K562 (cell line): ENCODE measurements around the gene ATXN7L1. TPM values are rescaled to one million over a fixed set of nuclear protein-coding genes. Genes with fewer than 3 reads are reported as not detected.

Experiments used
- ATF4 ChIP-seq: fragments of 450-650 bp; formaldehyde crosslinking; IDR thresholded peaks from 2 replicates; pipeline ENCODE4 v1.4.0; 2022; ENCODE audit warnings: mild to moderate bottlenecking, moderate library complexity
- CHCHD3 ChIP-seq: fragments of 250-450 bp; sonication (Bioruptor Pico); IDR thresholded peaks from 2 replicates; pipeline ENCODE4 v2.1.2; 2022; ENCODE audit warnings: mild to moderate bottlenecking
- ELF1 ChIP-seq: fragments of 200-800 bp; sonication (Bioruptor generic); IDR thresholded peaks from 2 replicates; pipeline ENCODE4 v1.6.1; 2016; ENCODE audit warnings: missing genetic modification characterization, missing compliant biosample characterization
- ELF4 ChIP-seq: fragments of 450-650 bp; formaldehyde crosslinking; IDR thresholded peaks from 2 replicates; pipeline ENCODE4 v1.4.0; 2022; ENCODE audit warnings: missing genetic modification characterization
- JUNB ChIP-seq: fragments of 450-650 bp; formaldehyde crosslinking; conservative IDR thresholded peaks from 2 replicates; pipeline ENCODE4 v1.4.0; 2020; ENCODE audit warnings: mild to moderate bottlenecking
- KDM1A ChIP-seq, 2 experiments: fragments of 450-650 bp; IDR thresholded peaks; 2 replicates each; pipeline ENCODE4 v1.6.1; 2016; ENCODE audit warnings: mild to moderate bottlenecking in 2 of 2
- POLR3G ChIP-seq: IDR thresholded peaks from 2 replicates; pipeline ENCODE4 v1.6.1; 2011; ENCODE audit not compliant: insufficient read length, insufficient replicate concordance; ENCODE audit errors: extremely low read depth
- PREB ChIP-seq: sonication (generic); formaldehyde crosslinking; IDR thresholded peaks from 2 replicates; pipeline ENCODE4 v1.8.1; 2023; ENCODE audit warnings: mild to moderate bottlenecking, missing genetic modification reagents
- TCF3 ChIP-seq: sonication (generic); formaldehyde crosslinking; IDR thresholded peaks from 2 replicates; pipeline ENCODE4 v1.4.0; 2020; ENCODE audit warnings: mild to moderate bottlenecking, missing genetic modification reagents
- ZBTB40 ChIP-seq, 2 experiments: fragments of 450-650 bp in 1 of 2; sonication (generic) in 1 of 2; formaldehyde crosslinking in 1 of 2; IDR thresholded peaks; 2 replicates each; pipeline versions ENCODE4 v1.7.1 to v1.9.0; 2016 to 2022; ENCODE audit warnings: inconsistent platforms in 1 of 2, mild to moderate bottlenecking in 1 of 2, missing genetic modification reagents in 1 of 2
- ZNF316 ChIP-seq: fragments of 450-650 bp; IDR thresholded peaks from 2 replicates; pipeline ENCODE4 v1.6.1; 2016
- polyA plus RNA-seq, 8 experiments: library from polyadenylated mRNA; depleted of rRNA in 4 of 8; stranded (reverse) in 5 of 8; unstranded in 3 of 8; fragments of >200 nt; fragmentation: Nextera tagmentation in 2 of 8; fragmentation: Illumina TruSeq in 1 of 8; extraction: Ambion mirVana in 2 of 8; extraction: Trizol in 1 of 8; gene quantifications; 2 replicates each; pipeline versions ENCODE4 v1.2.1 to v1.2.3, GENCODE V29; 2011 to 2014; ENCODE audit warnings: inconsistent platforms in 1 of 8, missing spikeins in 1 of 8
- total RNA-seq, 7 experiments: library from RNA; depleted of rRNA in 6 of 7; stranded (reverse); fragments of >200 nt in 6 of 7; fragmentation: Illumina TruSeq in 2 of 7; extraction: Trizol in 2 of 7; gene quantifications; 2 replicates each; pipeline versions ENCODE4 v1.2.1 to v1.2.3, GENCODE V29; 2011 to 2021; ENCODE audit warnings: low replicate concordance in 1 of 7
- TF ChIP-seq, protein P1 (sequence below), 2 experiments: fragments of 250-450 bp in 1 of 2; fragments of 450-650 bp in 1 of 2; sonication (Bioruptor Pico) in 1 of 2; IDR thresholded peaks; 2 replicates each; pipeline versions ENCODE4 v1.6.1 to v1.8.0; 2016 to 2021; ENCODE audit warnings: mild to moderate bottlenecking in 2 of 2, moderate library complexity in 2 of 2, missing compliant biosample characterization in 1 of 2, missing genetic modification characterization in 1 of 2
- TF ChIP-seq, protein P2 (sequence below): conservative IDR thresholded peaks from 2 replicates; pipeline ENCODE4 v1.6.1; 2011; ENCODE audit warnings: low read depth, mild to moderate bottlenecking, low read length; ENCODE audit not compliant: control insufficient read depth

The ATXN7L1 gene
- total and polyA plus RNA-seq, 9 of the 15 experiments (the other 6 are each of a cell fraction or from before 2014, with no cell fraction given): 6.6 to 13.7 (median 10.7) TPM

GRCh38 chr7:105742787-105743186 lies 133.6 kb downstream of the ATXN7L1 start (continued):
- TF ChIP-seq ATF4 (CRISPR knock-in tag): 0 out of 2 replicates have a peak, but pooled peaks have one; percentile 10
- TF ChIP-seq, protein P1, sequence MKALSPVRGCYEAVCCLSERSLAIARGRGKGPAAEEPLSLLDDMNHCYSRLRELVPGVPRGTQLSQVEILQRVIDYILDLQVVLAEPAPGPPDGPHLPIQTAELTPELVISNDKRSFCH (CRISPR knock-in tag; IDR thresholded peaks at IDR 0.05): no peak
- TF ChIP-seq, protein P1 (tag; IDR thresholded peaks at IDR 0.05): no peak
- TF ChIP-seq ELF1 (tag): peak; percentile 43; the same call in 1 of the 2 replicates
- no peak for TF ChIP-seq ZNF316
- TF ChIP-seq PREB: no peak
- no peak for TF ChIP-seq ZBTB40 (IDR thresholded peaks at IDR 0.05)
- no peak for TF ChIP-seq ZBTB40 (CRISPR knock-in tag; IDR thresholded peaks at IDR 0.05)
- TF ChIP-seq KDM1A (IDR thresholded peaks at IDR 0.05): peak; percentile 30 to 65; a peak in 2 of 4 replicates
- TF ChIP-seq POLR3G: no peak
- TF ChIP-seq, protein P2, sequence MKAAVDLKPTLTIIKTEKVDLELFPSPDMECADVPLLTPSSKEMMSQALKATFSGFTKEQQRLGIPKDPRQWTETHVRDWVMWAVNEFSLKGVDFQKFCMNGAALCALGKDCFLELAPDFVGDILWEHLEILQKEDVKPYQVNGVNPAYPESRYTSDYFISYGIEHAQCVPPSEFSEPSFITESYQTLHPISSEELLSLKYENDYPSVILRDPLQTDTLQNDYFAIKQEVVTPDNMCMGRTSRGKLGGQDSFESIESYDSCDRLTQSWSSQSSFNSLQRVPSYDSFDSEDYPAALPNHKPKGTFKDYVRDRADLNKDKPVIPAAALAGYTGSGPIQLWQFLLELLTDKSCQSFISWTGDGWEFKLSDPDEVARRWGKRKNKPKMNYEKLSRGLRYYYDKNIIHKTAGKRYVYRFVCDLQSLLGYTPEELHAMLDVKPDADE: no peak
- TF ChIP-seq CHCHD3 (CRISPR knock-in tag): no peak
- TF ChIP-seq TCF3 (CRISPR knock-in tag): 0 out of 2 replicates have a peak, but pooled peaks have one; percentile 13
- 0 out of 2 replicates have a peak, but pooled peaks have one; percentile 62 for TF ChIP-seq ELF4 (CRISPR knock-in tag)
- TF ChIP-seq JUNB (CRISPR knock-in tag): no peak
